ENCODE results near the gene CBLN3.

DNA sequence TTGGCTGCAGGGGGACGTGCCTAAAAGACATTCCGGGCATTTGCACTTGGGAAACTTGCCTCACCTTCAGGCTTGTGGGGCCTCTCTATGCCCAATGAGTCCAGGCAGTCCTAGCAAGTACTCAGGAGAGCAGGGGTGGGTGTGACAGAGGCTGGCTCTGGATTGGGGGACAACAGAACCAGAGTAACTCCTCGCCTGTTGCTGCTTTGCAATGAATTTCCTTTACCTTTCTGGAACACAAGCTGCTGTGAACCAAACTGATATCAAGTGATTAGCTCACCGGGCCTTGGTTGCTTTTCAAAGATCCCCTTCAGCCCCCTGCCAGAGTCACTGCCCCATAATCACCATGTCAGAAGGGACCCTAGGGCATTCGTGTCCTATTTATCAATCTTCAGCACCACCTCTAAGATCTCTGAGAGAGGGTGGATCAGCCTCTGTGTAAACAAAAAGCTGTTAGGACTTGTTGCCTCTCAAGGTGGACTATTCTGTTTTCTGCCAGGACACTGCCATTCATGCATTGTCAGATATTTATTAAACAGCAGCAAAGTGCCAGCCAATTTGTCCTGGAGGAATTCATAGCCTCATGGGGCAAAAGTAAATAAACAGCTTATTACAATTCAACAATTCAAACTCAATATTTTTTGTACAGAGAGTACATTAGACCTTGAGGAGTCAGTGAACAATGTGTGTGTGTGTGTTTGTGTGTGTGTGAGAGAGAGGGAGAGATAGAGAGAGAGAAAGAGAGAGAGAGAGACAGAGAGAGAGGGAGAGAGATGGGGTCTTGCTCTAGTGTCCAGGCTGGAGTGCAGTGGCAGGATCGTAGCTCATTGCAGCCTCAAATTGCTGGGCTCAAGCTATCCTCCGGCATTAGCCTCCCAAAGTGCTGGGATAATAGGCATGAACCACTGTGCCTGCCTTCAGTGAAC lies 50.2 kb downstream of the CBLN3 start:
- TF ChIP-seq, protein P1, sequence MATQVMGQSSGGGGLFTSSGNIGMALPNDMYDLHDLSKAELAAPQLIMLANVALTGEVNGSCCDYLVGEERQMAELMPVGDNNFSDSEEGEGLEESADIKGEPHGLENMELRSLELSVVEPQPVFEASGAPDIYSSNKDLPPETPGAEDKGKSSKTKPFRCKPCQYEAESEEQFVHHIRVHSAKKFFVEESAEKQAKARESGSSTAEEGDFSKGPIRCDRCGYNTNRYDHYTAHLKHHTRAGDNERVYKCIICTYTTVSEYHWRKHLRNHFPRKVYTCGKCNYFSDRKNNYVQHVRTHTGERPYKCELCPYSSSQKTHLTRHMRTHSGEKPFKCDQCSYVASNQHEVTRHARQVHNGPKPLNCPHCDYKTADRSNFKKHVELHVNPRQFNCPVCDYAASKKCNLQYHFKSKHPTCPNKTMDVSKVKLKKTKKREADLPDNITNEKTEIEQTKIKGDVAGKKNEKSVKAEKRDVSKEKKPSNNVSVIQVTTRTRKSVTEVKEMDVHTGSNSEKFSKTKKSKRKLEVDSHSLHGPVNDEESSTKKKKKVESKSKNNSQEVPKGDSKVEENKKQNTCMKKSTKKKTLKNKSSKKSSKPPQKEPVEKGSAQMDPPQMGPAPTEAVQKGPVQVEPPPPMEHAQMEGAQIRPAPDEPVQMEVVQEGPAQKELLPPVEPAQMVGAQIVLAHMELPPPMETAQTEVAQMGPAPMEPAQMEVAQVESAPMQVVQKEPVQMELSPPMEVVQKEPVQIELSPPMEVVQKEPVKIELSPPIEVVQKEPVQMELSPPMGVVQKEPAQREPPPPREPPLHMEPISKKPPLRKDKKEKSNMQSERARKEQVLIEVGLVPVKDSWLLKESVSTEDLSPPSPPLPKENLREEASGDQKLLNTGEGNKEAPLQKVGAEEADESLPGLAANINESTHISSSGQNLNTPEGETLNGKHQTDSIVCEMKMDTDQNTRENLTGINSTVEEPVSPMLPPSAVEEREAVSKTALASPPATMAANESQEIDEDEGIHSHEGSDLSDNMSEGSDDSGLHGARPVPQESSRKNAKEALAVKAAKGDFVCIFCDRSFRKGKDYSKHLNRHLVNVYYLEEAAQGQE (IDR thresholded peaks at IDR 0.05; ENCODE audit: low read depth): no peak
- TF ChIP-seq, protein P2, sequence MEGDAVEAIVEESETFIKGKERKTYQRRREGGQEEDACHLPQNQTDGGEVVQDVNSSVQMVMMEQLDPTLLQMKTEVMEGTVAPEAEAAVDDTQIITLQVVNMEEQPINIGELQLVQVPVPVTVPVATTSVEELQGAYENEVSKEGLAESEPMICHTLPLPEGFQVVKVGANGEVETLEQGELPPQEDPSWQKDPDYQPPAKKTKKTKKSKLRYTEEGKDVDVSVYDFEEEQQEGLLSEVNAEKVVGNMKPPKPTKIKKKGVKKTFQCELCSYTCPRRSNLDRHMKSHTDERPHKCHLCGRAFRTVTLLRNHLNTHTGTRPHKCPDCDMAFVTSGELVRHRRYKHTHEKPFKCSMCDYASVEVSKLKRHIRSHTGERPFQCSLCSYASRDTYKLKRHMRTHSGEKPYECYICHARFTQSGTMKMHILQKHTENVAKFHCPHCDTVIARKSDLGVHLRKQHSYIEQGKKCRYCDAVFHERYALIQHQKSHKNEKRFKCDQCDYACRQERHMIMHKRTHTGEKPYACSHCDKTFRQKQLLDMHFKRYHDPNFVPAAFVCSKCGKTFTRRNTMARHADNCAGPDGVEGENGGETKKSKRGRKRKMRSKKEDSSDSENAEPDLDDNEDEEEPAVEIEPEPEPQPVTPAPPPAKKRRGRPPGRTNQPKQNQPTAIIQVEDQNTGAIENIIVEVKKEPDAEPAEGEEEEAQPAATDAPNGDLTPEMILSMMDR (IDR thresholded peaks at IDR 0.05 in 2 of 3, conservative IDR thresholded peaks at IDR 0.05 in 1 of 3; ENCODE audit: borderline replicate concordance in 1 of 3, insufficient read depth in 1 of 3, low read depth in 2 of 3, low read length in 2 of 3): no peak
- TF ChIP-seq, protein P3, sequence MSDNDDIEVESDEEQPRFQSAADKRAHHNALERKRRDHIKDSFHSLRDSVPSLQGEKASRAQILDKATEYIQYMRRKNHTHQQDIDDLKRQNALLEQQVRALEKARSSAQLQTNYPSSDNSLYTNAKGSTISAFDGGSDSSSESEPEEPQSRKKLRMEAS (IDR thresholded peaks at IDR 0.05): no peak
- no peak for TF ChIP-seq CEBPB (IDR thresholded peaks at IDR 0.05; ENCODE audit: low read depth)
- no peak for TF ChIP-seq JUND (IDR thresholded peaks at IDR 0.05)
- TF ChIP-seq, protein P4, sequence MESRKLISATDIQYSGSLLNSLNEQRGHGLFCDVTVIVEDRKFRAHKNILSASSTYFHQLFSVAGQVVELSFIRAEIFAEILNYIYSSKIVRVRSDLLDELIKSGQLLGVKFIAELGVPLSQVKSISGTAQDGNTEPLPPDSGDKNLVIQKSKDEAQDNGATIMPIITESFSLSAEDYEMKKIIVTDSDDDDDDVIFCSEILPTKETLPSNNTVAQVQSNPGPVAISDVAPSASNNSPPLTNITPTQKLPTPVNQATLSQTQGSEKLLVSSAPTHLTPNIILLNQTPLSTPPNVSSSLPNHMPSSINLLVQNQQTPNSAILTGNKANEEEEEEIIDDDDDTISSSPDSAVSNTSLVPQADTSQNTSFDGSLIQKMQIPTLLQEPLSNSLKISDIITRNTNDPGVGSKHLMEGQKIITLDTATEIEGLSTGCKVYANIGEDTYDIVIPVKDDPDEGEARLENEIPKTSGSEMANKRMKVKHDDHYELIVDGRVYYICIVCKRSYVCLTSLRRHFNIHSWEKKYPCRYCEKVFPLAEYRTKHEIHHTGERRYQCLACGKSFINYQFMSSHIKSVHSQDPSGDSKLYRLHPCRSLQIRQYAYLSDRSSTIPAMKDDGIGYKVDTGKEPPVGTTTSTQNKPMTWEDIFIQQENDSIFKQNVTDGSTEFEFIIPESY (IDR thresholded peaks at IDR 0.05; ENCODE audit: extremely low read depth, insufficient replicate concordance, low read length): no peak
- no peak for TF ChIP-seq SIN3A (IDR thresholded peaks at IDR 0.05; ENCODE audit: low read depth)
- TF ChIP-seq EGR1 (IDR thresholded peaks at IDR 0.05; ENCODE audit: low read depth): no peak
- TF ChIP-seq EZH2 (IDR thresholded peaks at IDR 0.05): no peak
- TF ChIP-seq EZH2phosphoT487 (IDR thresholded peaks at IDR 0.05; ENCODE audit: borderline replicate concordance): no peak
- no peak for TF ChIP-seq FOSL1 (IDR thresholded peaks at IDR 0.05; ENCODE audit: low read depth)
- TF ChIP-seq CBX3 (IDR thresholded peaks at IDR 0.05; ENCODE audit: low read depth): no peak
- TF ChIP-seq POLR2A (IDR thresholded peaks at IDR 0.05; ENCODE audit: borderline replicate concordance, extremely low read depth, insufficient read depth, insufficient read length): no peak
- no peak for TF ChIP-seq POLR2AphosphoS5 (IDR thresholded peaks at IDR 0.05; ENCODE audit: low read depth, low read length)
